Suppressor macrophage treated with lipopolysaccharide for 4 hours (primary cell): Measurements from ENCODE around the gene UBTD1.
"Not testable (repeated sequence)": the region's sequence is repeated elsewhere in the genome, so short reads cannot be mapped to it uniquely, and the experiment has no call there.

Experiments
- DNase-seq: peaks from one replicate; pipeline ENCODE4 v3.0.0-alpha.2; 2020

The UBTD1 gene

GRCh38 chr10:97540669-97541500, 42.2 kb downstream of the UBTD1 start:
- no peak for DNase-seq

- peak; percentile 80 for DNase-seq
Measured at GRCh38 chr10:97542169-97543024, 43.7 kb downstream of the UBTD1 start.

- DNase-seq = peak; percentile 91
Measured at GRCh38 chr10:97543025-97543546, 44.4 kb downstream of the UBTD1 start.

GRCh38 chr10:97546456-97547270, 47.9 kb downstream of the UBTD1 start:
- no peak for DNase-seq

- no peak for DNase-seq
Measured at GRCh38 chr10:97547271-97547600, 48.5 kb downstream of the UBTD1 start.

GRCh38 chr10:97547962-97548361, 49.2 kb downstream of the UBTD1 start:
- no peak for DNase-seq

GRCh38 chr10:97548828-97549455, 50.2 kb downstream of the UBTD1 start:
- DNase-seq = no peak

- DNase-seq = no peak
Measured at GRCh38 chr10:97549587-97550322, 51.0 kb downstream of the UBTD1 start.

- DNase-seq = no peak
Measured at GRCh38 chr10:97550336-97551149, 51.8 kb downstream of the UBTD1 start.

GRCh38 chr10:97551271-97551670, 52.5 kb downstream of the UBTD1 start:
- no peak for DNase-seq

- DNase-seq = peak; percentile 49
Measured at GRCh38 chr10:97553575-97554031, 54.9 kb downstream of the UBTD1 start.

GRCh38 chr10:97554336-97554735, 55.6 kb downstream of the UBTD1 start:
- DNase-seq = not testable (repeated sequence)

- not testable (repeated sequence) for DNase-seq
Measured at GRCh38 chr10:97555541-97555940, 56.8 kb downstream of the UBTD1 start.

- DNase-seq = not testable (repeated sequence)
Measured at GRCh38 chr10:97560731-97561381, 62.1 kb downstream of the UBTD1 start.

GRCh38 chr10:97561386-97562077, 62.8 kb downstream of the UBTD1 start:
- not testable (repeated sequence) for DNase-seq

GRCh38 chr10:97562329-97562728, 63.6 kb downstream of the UBTD1 start:
- DNase-seq = not testable (repeated sequence)

- DNase-seq = no peak
Measured at GRCh38 chr10:97563337-97563736, 64.6 kb downstream of the UBTD1 start.

GRCh38 chr10:97564776-97565175, 66.1 kb downstream of the UBTD1 start:
- DNase-seq = no peak

GRCh38 chr10:97566336-97566996, 67.7 kb downstream of the UBTD1 start:
- no peak for DNase-seq
